Vagina (tissue), 2 donors: ENCODE data around the gene PATJ. TPM values are rescaled to one million over a fixed set of nuclear protein-coding genes. Genes with fewer than 3 reads are reported as not detected.

ENCODE experiments used
- DNase-seq, 2 donors: peaks; one replicate each; pipeline ENCODE4 v3.0.0-alpha.2; 2017; ENCODE audit errors: extremely low spot score in 2 of 2
- H3K27ac ChIP-seq: fragments of 200-600 bp; sonication (generic); one replicate; pipeline ENCODE4 v1.5.1; 2019
- H3K27me3 ChIP-seq: fragments of 200-600 bp; sonication (generic); one replicate; pipeline ENCODE4 v1.5.1; 2019
- H3K36me3 ChIP-seq, 2 donors: fragments of 200-600 bp; sonication (generic); one replicate each; pipeline ENCODE4 v1.5.1; 2017 to 2019
- H3K4me1 ChIP-seq: fragments of 200-600 bp; sonication (generic); one replicate; pipeline ENCODE4 v1.5.1; 2019
- H3K4me3 ChIP-seq, 2 donors: fragments of 200-600 bp; sonication (generic); 1 replicate in 1 of 2; 2 replicates in 1 of 2; pipeline ENCODE4 v1.5.1; 2016 to 2019
- H3K9me3 ChIP-seq: fragments of 200-600 bp; sonication (generic); one replicate; pipeline ENCODE4 v1.5.1; 2019
- POLR2A ChIP-seq, 2 donors: fragments of 450-650 bp; IDR thresholded peaks; one replicate each; pipeline ENCODE4 v1.6.1; 2017; ENCODE audit warnings: antibody characterized with exemption in 2 of 2, mild to moderate bottlenecking in 2 of 2, moderate library complexity in 2 of 2
- POLR2AphosphoS5 ChIP-seq, 2 donors: sonication (generic); formaldehyde crosslinking; IDR thresholded peaks; one replicate each; pipeline ENCODE4 v1.9.0; 2017; ENCODE audit warnings: antibody characterized with exemption in 2 of 2, mild to moderate bottlenecking in 2 of 2, low read depth in 1 of 2; ENCODE audit not compliant: insufficient read depth in 1 of 2
- intact Hi-C: fragments of 100-400 bp; cut with DNase I; formaldehyde crosslinking; loops from one replicate; pipeline ENCODE4 v1.15.1; 2023
- total RNA-seq: library from RNA; depleted of rRNA; stranded (reverse); fragments of >200 nt; gene quantifications from one replicate; pipeline ENCODE4 v1.2.3, GENCODE V29; 2016
- TF ChIP-seq, protein P1 (sequence below), 3 experiments: fragments of 450-650 bp in 2 of 3; fragments of 200-600 bp in 1 of 3; sonication (generic) in 1 of 3; IDR thresholded peaks; one replicate each; pipeline ENCODE4 v1.5.1; 2017 to 2019; ENCODE audit warnings: antibody characterized with exemption in 3 of 3, mild to moderate bottlenecking in 2 of 3, moderate library complexity in 2 of 3

Gene PATJ
- total RNA-seq, 1 donor from 2014 or later = 83.2 TPM

DNA sequence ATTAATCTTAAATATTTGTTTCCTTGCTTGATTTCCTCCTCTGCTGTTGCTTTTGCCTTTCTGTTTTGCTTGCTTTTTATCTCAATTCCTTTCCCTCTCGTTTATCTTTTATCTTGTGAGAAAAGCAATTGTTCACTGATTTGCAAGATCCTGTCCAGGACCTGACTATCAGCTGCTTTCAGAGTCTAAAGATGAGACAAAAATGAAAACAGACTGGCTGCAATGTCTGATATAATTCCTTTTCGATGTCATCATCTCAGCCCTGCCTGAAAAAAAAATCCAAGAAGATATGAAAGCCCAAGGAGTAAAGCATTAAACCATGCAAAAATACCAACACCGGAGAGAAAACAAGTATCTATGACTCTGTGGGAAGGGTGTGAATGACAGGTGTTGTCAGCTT lies 225.5 kb downstream of the PATJ start:
- Histone ChIP-seq H3K9me3 (no peaks in the 10 kb centered on the region), H3K27me3 (no peaks in the 10 kb centered on the region), H3K4me3 (no peak overlapping the region), H3K36me3 (no peaks in the 10 kb centered on the region), H3K27ac (no peak overlapping the region), H3K4me1 (no peaks in the 10 kb centered on the region)
- intact Hi-C loops = no loop called here
- no peak for DNase-seq
- TF ChIP-seq POLR2A (IDR thresholded peaks at IDR 0.05) (no peak), POLR2AphosphoS5 (IDR thresholded peaks at IDR 0.05; ENCODE audit: insufficient read depth in 1 of 2, low read depth in 1 of 2) (no peak)
- TF ChIP-seq, protein P1, sequence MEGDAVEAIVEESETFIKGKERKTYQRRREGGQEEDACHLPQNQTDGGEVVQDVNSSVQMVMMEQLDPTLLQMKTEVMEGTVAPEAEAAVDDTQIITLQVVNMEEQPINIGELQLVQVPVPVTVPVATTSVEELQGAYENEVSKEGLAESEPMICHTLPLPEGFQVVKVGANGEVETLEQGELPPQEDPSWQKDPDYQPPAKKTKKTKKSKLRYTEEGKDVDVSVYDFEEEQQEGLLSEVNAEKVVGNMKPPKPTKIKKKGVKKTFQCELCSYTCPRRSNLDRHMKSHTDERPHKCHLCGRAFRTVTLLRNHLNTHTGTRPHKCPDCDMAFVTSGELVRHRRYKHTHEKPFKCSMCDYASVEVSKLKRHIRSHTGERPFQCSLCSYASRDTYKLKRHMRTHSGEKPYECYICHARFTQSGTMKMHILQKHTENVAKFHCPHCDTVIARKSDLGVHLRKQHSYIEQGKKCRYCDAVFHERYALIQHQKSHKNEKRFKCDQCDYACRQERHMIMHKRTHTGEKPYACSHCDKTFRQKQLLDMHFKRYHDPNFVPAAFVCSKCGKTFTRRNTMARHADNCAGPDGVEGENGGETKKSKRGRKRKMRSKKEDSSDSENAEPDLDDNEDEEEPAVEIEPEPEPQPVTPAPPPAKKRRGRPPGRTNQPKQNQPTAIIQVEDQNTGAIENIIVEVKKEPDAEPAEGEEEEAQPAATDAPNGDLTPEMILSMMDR (IDR thresholded peaks at IDR 0.05) = no peak

DNA sequence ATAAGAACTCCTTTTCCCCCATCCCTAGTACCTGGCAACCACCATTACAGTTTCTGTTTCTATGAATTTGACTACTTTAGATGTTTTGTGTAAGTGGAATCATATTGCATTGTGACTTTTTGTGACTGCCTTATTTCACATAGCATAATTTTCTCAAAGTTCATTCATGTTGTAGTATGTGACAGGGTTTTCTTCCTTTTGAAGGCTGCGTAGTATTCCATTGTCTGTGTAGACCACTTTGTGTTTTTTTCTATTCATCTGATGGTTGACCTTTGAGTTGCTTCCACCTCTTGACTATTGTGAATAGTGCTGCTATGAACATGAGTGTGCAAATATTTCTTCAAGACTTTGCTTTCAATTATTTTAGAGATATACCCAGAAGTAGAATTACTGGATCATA lies 226.6 kb downstream of the PATJ start:
- no peaks in the 10 kb centered on the region for H3K4me1 ChIP-seq
- no peaks in the 10 kb centered on the region for H3K27me3 ChIP-seq
- TF ChIP-seq, protein P1 (IDR thresholded peaks at IDR 0.05) = no peak
- no peak for TF ChIP-seq POLR2AphosphoS5 (IDR thresholded peaks at IDR 0.05; ENCODE audit: insufficient read depth in 1 of 2, low read depth in 1 of 2)
- no peak for TF ChIP-seq POLR2A (IDR thresholded peaks at IDR 0.05)
- intact Hi-C loops = no loop called here
- H3K36me3 ChIP-seq = no peaks in the 10 kb centered on the region
- no peaks in the 10 kb centered on the region for H3K9me3 ChIP-seq
- no peak for DNase-seq
- no peak overlapping the region for H3K4me3 ChIP-seq
- H3K27ac ChIP-seq = no peak overlapping the region

DNA sequence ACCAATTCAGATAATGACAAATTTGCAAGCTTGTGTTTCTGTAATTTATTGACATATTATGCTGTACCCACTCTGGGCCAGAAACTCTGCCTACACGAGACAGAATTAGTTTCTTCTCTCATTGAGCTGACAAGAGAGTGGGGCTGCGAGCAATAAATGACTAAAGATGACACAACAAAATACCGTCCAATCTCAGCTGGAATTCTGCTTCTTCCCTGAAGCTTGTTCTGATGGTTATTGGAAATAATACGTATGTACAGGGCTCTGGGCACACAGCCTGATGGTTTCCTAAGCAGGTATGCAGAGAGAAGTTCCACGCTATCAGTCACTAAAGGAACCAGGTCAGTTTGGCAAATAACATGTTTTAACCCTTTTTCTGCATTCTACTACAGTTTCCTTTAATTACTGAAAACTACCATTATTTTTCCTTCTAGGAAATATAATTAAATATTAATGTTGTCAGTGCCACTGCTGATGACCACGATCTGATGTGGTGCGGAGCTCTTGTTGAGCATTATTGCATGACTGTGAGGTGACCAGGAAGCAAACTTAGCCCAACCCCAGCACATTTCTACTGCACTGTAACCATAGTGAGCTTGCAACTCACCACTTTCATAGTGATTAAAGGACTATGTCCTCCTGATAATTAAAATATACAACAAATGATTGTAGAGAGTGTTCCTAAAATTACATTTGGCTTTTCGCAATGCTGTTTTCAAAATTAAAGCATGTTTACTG lies 231.0 kb downstream of the PATJ start:
- Histone ChIP-seq H3K4me3 (no peak overlapping the region), H3K9me3 (no peaks in the 10 kb centered on the region), H3K27ac (no peak overlapping the region), H3K4me1 (no peaks in the 10 kb centered on the region), H3K27me3 (no peaks in the 10 kb centered on the region), H3K36me3 (no peaks in the 10 kb centered on the region)
- intact Hi-C loops = no loop called here
- DNase-seq = no peak
- TF ChIP-seq, protein P1 (IDR thresholded peaks at IDR 0.05) = no peak
- no peak for TF ChIP-seq POLR2AphosphoS5 (IDR thresholded peaks at IDR 0.05; ENCODE audit: insufficient read depth in 1 of 2, low read depth in 1 of 2)
- no peak for TF ChIP-seq POLR2A (IDR thresholded peaks at IDR 0.05)

DNA sequence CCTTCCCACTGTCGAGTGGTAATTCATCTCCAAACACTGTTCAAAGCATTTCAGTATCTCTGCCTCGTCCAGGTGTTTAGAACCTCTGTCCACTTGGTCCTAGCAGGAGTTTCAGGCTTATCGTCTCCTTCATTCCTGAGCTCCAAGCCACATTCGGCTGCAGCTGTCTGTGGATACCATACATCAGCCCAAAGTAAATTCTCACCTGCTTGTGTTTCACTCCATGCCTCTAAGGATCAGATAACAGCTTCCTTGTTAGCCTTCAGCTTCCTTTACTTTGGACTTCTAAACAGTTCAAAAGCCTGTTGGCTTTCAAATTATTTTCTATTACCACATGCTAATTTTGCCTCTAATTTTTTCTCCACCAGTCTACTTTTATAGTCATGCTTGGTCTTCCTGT lies 233.4 kb downstream of the PATJ start:
- intact Hi-C loops = no loop called here
- Histone ChIP-seq H3K27ac (no peak overlapping the region), H3K27me3 (no peaks in the 10 kb centered on the region), H3K9me3 (no peaks in the 10 kb centered on the region), H3K36me3 (no peaks in the 10 kb centered on the region), H3K4me3 (no peak overlapping the region), H3K4me1 (no peaks in the 10 kb centered on the region)
- TF ChIP-seq, protein P1 (IDR thresholded peaks at IDR 0.05) = no peak
- TF ChIP-seq POLR2AphosphoS5 (IDR thresholded peaks at IDR 0.05; ENCODE audit: insufficient read depth in 1 of 2, low read depth in 1 of 2) = no peak
- TF ChIP-seq POLR2A (IDR thresholded peaks at IDR 0.05) = no peak
- no peak for DNase-seq

DNA sequence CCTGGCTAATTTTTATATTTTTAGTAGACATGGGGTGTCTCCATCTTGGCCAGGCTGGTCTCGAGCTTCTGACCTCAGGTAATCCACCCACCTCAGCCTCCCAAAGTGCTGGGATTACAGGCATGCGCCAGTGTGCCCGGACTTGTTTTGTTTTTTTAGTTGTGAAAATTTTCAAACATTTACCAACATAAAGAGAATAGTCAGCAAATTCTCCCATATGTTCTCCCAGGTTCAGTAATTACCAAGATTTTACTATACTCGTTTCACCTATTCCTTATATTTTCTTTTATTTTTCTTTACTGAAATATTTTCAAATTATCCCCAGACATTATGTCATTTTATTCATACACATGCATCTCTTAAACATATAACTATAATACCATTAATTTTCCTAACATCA lies 234.3 kb downstream of the PATJ start:
- Histone ChIP-seq H3K27me3 (no peaks in the 10 kb centered on the region), H3K9me3 (no peaks in the 10 kb centered on the region), H3K27ac (no peak overlapping the region), H3K4me1 (no peaks in the 10 kb centered on the region), H3K36me3 (no peaks in the 10 kb centered on the region), H3K4me3 (no peak overlapping the region)
- TF ChIP-seq, protein P1 (IDR thresholded peaks at IDR 0.05) = no peak
- TF ChIP-seq POLR2A (IDR thresholded peaks at IDR 0.05) = no peak
- no peak for TF ChIP-seq POLR2AphosphoS5 (IDR thresholded peaks at IDR 0.05; ENCODE audit: insufficient read depth in 1 of 2, low read depth in 1 of 2)
- no peak for DNase-seq
- intact Hi-C loops = no loop called here
